SU-DHL-6 (cell line): ENCODE measurements around the gene AKR1B1.
A peak's percentile ranks its signal among the peaks of the same experiment; 100 is the strongest.

Experiments used
- H2AFZ ChIP-seq: fragments of 200-600 bp; sonication (generic); 2 replicates; pipeline ENCODE4 v1.6.1; 2014; ENCODE audit warnings: low read depth, mild to moderate bottlenecking, moderate library complexity, mixed read lengths, antibody characterized with exemption, low read length; ENCODE audit not compliant: severe bottlenecking
- H3F3A ChIP-seq: fragments of 200-600 bp; shearing (Covaris generic); 2 replicates; pipeline ENCODE4 v1.6.0; 2016; ENCODE audit warnings: antibody characterized with exemption, mild to moderate bottlenecking; ENCODE audit not compliant: insufficient read depth
- H3K27ac ChIP-seq: fragments of 200-600 bp; sonication (generic); 2 replicates; pipeline ENCODE4 v1.5.1; 2016; ENCODE audit warnings: low read depth, mild to moderate bottlenecking, low read length, moderate library complexity, mixed read lengths
- H3K27me3 ChIP-seq: fragments of 200-600 bp; sonication (generic), shearing (Covaris generic); 2 replicates; pipeline ENCODE4 v1.6.0; 2014; ENCODE audit warnings: mild to moderate bottlenecking, low read length
- H3K36me3 ChIP-seq: fragments of 200-600 bp; sonication (generic); 2 replicates; pipeline ENCODE4 v1.6.1; 2014; ENCODE audit warnings: mild to moderate bottlenecking, low read length, mixed read lengths
- H3K4me2 ChIP-seq: fragments of 300-600, 200-600 bp; shearing (Covaris generic), sonication (generic); 2 replicates; pipeline ENCODE4 v1.6.0; 2014; ENCODE audit warnings: low read length, low read depth, mild to moderate bottlenecking; ENCODE audit not compliant: poor library complexity, severe bottlenecking
- H3K4me3 ChIP-seq: fragments of 200-600 bp; sonication (generic); 2 replicates; pipeline ENCODE4 v1.5.1; 2014; ENCODE audit warnings: antibody characterized with exemption, low read length, mild to moderate bottlenecking, mixed read lengths; ENCODE audit not compliant: insufficient read depth, poor library complexity, severe bottlenecking
- H3K79me2 ChIP-seq: fragments of 200-600 bp; sonication (generic); 2 replicates; pipeline ENCODE4 v1.6.1; 2014; ENCODE audit warnings: mild to moderate bottlenecking, low read length, moderate library complexity; ENCODE audit not compliant: insufficient read depth
- H3K9ac ChIP-seq: fragments of 200-600 bp; sonication (generic); 2 replicates; pipeline ENCODE4 v1.7.0; 2014; ENCODE audit warnings: mild to moderate bottlenecking, low read length
- H3K9me2 ChIP-seq: fragments of 200-600 bp; sonication (generic); replicated peaks from 2 replicates; pipeline ENCODE4 v1.6.1; 2014; ENCODE audit warnings: low read length; ENCODE audit not compliant: insufficient read depth
- H3K9me3 ChIP-seq: fragments of 200-600 bp; sonication (generic); 2 replicates; pipeline ENCODE4 v1.6.1; 2014; ENCODE audit warnings: low read length, mixed read lengths; ENCODE audit not compliant: insufficient read depth
- H4K20me1 ChIP-seq: fragments of 200-600 bp; sonication (generic); 2 replicates; pipeline ENCODE4 v1.6.1; 2014; ENCODE audit warnings: low read depth, mild to moderate bottlenecking, antibody characterized with exemption, low read length, moderate library complexity, mixed read lengths
- EZH2phosphoT487 ChIP-seq: fragments of 200-600 bp; sonication (generic), shearing (Covaris generic); conservative IDR thresholded peaks from 2 replicates; pipeline ENCODE4 v1.6.1; 2018; ENCODE audit warnings: mild to moderate bottlenecking, antibody characterized with exemption, low read length, moderate library complexity, mixed read lengths
- TF ChIP-seq, protein P1 (sequence below): fragments of 200-600 bp; sonication (generic); IDR thresholded peaks from one replicate; pipeline ENCODE4 v1.5.1; 2017; ENCODE audit warnings: antibody characterized with exemption, mild to moderate bottlenecking, low read length, moderate library complexity; ENCODE audit not compliant: insufficient read depth, poor library complexity, severe bottlenecking

Gene AKR1B1

DNA sequence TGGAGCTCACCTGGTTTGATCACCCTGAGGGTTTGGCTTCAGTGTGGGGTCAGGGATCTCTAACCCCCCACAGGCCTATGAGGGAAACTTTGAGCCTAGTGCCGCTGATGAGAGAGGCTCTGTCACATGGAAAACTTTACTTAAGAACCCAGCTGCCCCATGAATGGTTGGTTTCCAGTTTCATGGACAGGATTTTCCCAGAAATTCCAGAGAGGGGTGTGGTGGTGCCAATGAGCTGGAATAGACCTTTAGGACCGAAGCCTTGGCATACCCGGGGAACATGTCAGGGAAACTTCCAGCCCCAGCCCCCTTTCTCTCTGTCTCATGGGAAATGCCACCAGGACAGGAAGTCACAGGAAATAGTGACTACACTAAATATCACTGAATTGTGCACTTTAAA, 36.9 kb downstream of the AKR1B1 start:
- Histone ChIP-seq H2AFZ (no peak overlapping the region), H3K27ac (no peak overlapping the region), H3K79me2 (no peaks in the 10 kb centered on the region), H3K4me3 (no peak overlapping the region), H3K9me3 (no peaks in the 10 kb centered on the region), H3K36me3 (no peaks in the 10 kb centered on the region), H3K4me2 (no peak overlapping the region), H3K27me3 (no peaks in the 10 kb centered on the region), H3F3A (no peaks in the 10 kb centered on the region), H4K20me1 (no peaks in the 10 kb centered on the region), H3K9ac (no peak overlapping the region), H3K9me2 (no peaks in the 10 kb centered on the region)
- TF ChIP-seq EZH2phosphoT487: no peak
- TF ChIP-seq, protein P1, sequence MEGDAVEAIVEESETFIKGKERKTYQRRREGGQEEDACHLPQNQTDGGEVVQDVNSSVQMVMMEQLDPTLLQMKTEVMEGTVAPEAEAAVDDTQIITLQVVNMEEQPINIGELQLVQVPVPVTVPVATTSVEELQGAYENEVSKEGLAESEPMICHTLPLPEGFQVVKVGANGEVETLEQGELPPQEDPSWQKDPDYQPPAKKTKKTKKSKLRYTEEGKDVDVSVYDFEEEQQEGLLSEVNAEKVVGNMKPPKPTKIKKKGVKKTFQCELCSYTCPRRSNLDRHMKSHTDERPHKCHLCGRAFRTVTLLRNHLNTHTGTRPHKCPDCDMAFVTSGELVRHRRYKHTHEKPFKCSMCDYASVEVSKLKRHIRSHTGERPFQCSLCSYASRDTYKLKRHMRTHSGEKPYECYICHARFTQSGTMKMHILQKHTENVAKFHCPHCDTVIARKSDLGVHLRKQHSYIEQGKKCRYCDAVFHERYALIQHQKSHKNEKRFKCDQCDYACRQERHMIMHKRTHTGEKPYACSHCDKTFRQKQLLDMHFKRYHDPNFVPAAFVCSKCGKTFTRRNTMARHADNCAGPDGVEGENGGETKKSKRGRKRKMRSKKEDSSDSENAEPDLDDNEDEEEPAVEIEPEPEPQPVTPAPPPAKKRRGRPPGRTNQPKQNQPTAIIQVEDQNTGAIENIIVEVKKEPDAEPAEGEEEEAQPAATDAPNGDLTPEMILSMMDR: no peak

DNA sequence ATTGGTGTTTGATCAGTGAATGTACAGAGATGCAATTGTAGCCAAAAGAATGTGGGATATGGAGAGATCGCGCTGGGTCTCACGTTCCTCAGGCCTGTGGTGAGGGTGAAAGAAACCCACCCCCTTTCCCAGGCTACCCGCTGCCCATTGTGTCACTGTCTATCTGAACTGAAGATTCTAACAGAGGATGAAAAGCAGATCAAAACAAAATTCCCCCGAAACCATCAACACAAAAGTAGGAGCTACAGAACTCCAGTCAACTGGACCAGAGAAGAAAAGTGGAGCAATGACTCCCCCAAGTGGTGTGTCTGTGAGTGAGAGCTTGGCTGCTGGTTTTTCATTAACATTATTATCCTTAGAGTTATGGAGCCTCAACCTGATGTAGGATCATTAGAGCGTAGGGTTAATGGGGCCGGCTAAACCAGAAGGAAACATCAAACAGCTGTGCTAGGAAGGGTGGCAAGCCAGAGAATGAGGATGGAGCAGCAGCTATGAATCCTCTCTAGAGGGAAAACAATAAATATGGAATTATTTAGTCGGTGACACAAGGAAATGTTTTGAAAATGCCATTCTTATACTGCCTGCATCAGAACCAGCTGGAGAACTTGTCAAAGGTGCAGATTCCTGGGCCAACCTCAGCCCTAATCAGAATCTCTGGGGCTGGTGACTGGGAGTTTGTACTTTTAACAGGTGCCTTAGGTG, 38.3 kb downstream of the AKR1B1 start:
- Histone ChIP-seq H3K9ac (no peak overlapping the region), H3K27ac (no peak overlapping the region), H3K9me2 (no peaks in the 10 kb centered on the region), H3K4me3 (no peak overlapping the region), H3F3A (no peaks in the 10 kb centered on the region), H3K27me3 (no peaks in the 10 kb centered on the region), H3K4me2 (no peak overlapping the region), H3K36me3 (no peaks in the 10 kb centered on the region), H4K20me1 (no peaks in the 10 kb centered on the region), H3K9me3 (no peaks in the 10 kb centered on the region), H2AFZ (no peak overlapping the region), H3K79me2 (no peaks in the 10 kb centered on the region)
- TF ChIP-seq, protein P1: peak; percentile 28
- no peak for TF ChIP-seq EZH2phosphoT487

DNA sequence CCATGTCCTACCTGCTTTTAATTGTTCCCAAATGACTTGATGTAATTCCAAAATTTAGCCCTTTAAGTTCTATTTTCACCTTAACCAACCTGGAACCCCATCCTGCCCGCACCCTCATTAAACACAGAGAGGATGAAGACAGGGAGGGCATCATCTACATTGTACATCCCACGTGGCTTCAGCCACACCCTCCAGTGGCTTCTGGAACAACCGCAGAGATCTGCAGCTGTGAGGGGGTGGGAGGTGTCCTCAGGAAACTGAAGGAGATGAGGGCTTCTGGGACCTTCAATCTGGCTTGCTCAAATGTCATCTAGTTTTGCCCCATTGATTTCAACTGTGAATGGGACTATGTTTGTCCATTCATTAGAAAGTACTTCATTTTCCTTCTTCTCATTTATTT, 39.0 kb downstream of the AKR1B1 start:
- no peak overlapping the region for H3K4me2 ChIP-seq
- H3F3A ChIP-seq: no peaks in the 10 kb centered on the region
- H3K79me2 ChIP-seq: no peaks in the 10 kb centered on the region
- H3K27me3 ChIP-seq: no peaks in the 10 kb centered on the region
- H3K9me3 ChIP-seq: no peaks in the 10 kb centered on the region
- no peak overlapping the region for H3K4me3 ChIP-seq
- no peak overlapping the region for H3K27ac ChIP-seq
- no peaks in the 10 kb centered on the region for H3K9me2 ChIP-seq
- no peaks in the 10 kb centered on the region for H4K20me1 ChIP-seq
- TF ChIP-seq, protein P1: no peak
- TF ChIP-seq EZH2phosphoT487: no peak
- no peak overlapping the region for H3K9ac ChIP-seq
- H3K36me3 ChIP-seq: no peaks in the 10 kb centered on the region
- H2AFZ ChIP-seq: no peak overlapping the region
